ENCODE measurements around the gene APOL6. TPM values are rescaled to one million over a fixed set of nuclear protein-coding genes. Genes with fewer than 3 reads are reported as not detected.
A peak's percentile ranks its signal among the peaks of the same experiment; 100 is the strongest.

APOL6 gene
- total RNA-seq, 1 donor from 2014 or later = 6.4 TPM

DNA sequence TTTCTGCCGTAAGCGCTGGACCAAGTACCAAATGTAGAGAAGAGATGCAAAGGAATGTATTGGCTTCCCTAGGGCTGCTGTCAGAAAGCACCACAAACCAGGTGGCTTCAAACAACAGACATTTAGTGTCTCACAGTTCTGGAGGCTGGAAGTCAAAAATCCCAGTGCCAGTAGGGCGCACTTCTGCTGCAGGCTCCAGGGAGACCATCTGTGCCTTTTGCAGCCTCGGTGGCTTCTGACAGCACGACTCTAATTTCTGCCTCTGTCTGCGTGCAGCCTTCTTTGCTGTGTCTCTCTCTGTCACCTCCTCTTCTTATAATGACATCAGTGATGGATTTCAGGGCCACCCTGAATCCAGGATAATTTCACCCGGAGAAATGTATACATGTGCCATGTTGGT lies 2.8 kb downstream of the APOL6 start:
- H3K27me3 ChIP-seq = no peaks in the 10 kb centered on the region
- peak in 1 of 2 donors; percentile 19 for DNase-seq (ENCODE audit: low spot score in 2 of 2)
- intact Hi-C loops (cut with DNase I) = no loop called here
- H3K9me3 ChIP-seq = peaks cover 0 to 3% of the 10 kb centered on the region in 2 donors
- no peaks in the 10 kb centered on the region for H3K36me3 ChIP-seq
- TF ChIP-seq, protein P1, sequence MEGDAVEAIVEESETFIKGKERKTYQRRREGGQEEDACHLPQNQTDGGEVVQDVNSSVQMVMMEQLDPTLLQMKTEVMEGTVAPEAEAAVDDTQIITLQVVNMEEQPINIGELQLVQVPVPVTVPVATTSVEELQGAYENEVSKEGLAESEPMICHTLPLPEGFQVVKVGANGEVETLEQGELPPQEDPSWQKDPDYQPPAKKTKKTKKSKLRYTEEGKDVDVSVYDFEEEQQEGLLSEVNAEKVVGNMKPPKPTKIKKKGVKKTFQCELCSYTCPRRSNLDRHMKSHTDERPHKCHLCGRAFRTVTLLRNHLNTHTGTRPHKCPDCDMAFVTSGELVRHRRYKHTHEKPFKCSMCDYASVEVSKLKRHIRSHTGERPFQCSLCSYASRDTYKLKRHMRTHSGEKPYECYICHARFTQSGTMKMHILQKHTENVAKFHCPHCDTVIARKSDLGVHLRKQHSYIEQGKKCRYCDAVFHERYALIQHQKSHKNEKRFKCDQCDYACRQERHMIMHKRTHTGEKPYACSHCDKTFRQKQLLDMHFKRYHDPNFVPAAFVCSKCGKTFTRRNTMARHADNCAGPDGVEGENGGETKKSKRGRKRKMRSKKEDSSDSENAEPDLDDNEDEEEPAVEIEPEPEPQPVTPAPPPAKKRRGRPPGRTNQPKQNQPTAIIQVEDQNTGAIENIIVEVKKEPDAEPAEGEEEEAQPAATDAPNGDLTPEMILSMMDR (IDR thresholded peaks at IDR 0.05) = no peak
- no peak overlapping the region for H3K27ac ChIP-seq
- no peak overlapping the region for H3K4me3 ChIP-seq
- peaks cover 4 to 5% of the 10 kb centered on the region in 2 donors for H3K4me1 ChIP-seq

DNA sequence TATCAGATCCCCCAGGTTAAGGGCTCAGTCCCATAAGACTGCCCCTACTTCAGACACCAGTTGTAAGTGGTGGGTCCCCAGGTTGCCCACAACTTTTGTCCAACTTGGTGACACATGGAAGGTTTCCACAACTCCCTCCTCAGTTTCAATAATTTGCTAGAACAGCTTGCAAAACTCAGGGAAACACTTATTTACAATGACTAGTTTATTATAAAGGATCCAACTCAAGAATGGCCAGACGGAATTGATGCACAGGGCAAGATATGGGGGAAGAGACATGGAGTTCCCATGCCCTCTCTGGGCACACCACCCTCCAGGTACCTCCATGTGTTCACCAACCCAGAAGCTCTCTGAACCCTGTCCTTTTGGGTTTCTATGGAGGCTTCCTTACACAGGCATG lies 5.6 kb downstream of the APOL6 start:
- TF ChIP-seq, protein P1 (IDR thresholded peaks at IDR 0.05) = no peak
- no peak for DNase-seq (ENCODE audit: low spot score in 2 of 2)
- Histone ChIP-seq H3K36me3 (peaks cover 10 to 13% of the 10 kb centered on the region in 2 donors), H3K27me3 (no peaks in the 10 kb centered on the region), H3K4me1 (peaks cover 0 to 3% of the 10 kb centered on the region in 2 donors), H3K4me3 (no peak overlapping the region), H3K27ac (no peak overlapping the region), H3K9me3 (peaks cover 0 to 3% of the 10 kb centered on the region in 2 donors)
- intact Hi-C loops (cut with DNase I) = no loop called here

DNA sequence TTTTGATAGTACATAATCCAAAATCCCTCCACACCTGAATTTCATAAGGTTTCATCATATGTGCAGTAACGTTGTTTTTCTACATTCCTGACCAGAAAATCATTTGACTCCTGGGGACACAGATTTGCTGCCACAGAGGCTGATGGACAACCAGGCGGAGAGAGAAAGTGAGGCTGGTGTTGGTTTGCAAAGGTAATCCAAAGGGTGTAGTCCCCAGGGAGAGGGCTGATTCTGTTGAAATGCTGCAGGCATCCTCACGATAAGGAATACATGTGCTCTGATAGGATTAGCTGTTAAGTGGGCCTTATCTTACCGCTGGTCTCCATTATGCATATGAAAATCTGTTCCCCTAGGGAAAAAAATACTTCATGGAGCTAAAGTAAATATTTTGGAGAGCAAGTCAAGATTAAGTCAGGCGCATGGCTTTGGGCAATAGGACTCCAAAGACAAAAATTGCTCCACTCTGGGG lies 8.1 kb downstream of the APOL6 start:
- Histone ChIP-seq H3K9me3 (no peaks in the 10 kb centered on the region), H3K4me1 (no peaks in the 10 kb centered on the region), H3K36me3 (peaks cover 20% of the 10 kb centered on the region in 2 donors), H3K27me3 (no peaks in the 10 kb centered on the region), H3K4me3 (no peak overlapping the region), H3K27ac (no peak overlapping the region)
- no peak for DNase-seq (ENCODE audit: low spot score in 2 of 2)
- intact Hi-C loops (cut with DNase I) = no loop called here
- TF ChIP-seq, protein P1 (IDR thresholded peaks at IDR 0.05) = no peak

DNA sequence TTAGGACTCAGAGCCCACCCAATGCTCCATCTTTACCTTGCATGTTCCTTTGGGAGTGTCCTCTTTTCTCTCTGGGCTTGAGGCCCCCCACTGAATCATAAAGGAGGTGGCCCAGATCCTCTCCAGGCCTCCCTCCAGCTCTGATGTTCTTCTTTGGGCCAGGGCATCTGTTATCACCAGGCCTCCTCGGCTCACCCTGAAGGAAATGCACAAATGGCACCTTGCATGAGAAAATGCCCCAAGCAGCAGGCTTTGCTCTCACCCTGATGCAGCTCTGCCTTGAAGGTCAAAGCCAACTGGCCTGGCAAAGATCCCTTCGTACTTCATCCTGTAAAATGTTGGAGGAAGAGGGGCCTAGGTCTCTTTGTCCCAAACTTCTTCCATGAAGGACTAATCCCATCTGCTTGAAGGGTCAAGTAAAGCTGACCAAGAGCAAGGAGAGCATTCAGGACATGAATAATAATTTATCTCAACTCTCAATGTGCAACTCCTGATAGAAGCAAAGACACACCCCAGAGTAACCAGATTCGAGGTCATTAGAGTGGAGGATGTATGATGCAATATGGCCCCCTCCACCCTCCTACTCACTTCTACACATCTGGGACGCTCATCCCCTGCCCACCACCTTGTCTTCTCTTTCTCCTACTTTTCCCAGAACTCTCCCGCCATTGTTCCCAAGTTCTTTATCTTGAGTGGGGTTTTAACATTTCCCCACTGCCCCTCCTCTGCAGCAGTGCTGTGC lies 9.5 kb downstream of the APOL6 start:
- peaks cover 20% of the 10 kb centered on the region in 2 donors for H3K36me3 ChIP-seq
- intact Hi-C loops (cut with DNase I) = no loop called here
- no peaks in the 10 kb centered on the region for H3K27me3 ChIP-seq
- peaks cover 4 to 5% of the 10 kb centered on the region in 2 donors for H3K4me1 ChIP-seq
- no peak overlapping the region for H3K27ac ChIP-seq
- no peaks in the 10 kb centered on the region for H3K9me3 ChIP-seq
- no peak for DNase-seq (ENCODE audit: low spot score in 2 of 2)
- H3K4me3 ChIP-seq = no peak overlapping the region
- TF ChIP-seq, protein P1 (IDR thresholded peaks at IDR 0.05) = no peak

DNA sequence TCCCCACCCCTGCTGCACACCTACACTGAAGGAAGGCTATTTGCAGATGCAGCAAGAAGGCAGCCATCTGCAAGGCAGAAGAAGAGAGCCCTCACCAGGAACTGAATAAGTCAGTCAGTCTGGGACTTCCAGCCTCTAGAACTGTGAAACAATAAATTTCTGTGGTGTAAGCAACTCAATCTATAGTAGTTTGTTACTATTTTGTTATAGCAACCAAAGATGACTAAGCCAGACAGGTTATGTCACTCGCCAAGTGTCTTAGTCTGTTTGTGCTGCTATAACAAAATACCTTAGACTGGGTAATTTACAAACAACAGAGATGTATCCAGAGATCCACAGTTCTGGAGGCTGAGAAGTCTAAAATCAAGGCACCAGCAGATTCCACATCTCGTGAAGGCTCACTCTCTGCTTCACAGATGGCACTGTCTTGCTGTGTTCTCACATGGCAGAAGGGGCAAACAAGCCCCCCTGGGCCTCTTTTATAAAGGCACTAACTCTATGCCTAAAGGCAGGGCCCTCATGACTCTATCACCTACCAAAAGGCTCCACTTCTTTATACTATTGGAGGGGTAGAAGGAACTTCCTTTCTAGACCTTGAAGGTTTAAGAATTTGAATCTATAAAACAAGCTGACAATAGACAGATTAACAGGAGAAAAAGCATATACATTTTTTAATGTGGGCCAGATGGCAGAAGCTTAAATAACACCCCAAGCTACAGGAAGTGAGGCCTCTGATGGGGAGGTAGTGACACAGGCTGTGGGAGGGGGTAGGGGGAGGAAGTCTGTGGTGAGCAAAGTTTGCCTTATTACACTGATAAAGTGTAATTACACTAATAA lies 12.3 kb downstream of the APOL6 start:
- TF ChIP-seq, protein P1 (IDR thresholded peaks at IDR 0.05) = no peak
- Histone ChIP-seq H3K36me3 (peaks cover 20% of the 10 kb centered on the region in 2 donors), H3K4me1 (peaks cover 5 to 7% of the 10 kb centered on the region in 2 donors), H3K4me3 (no peak overlapping the region), H3K27ac (peak overlapping the region in 1 of 2 donors; percentile 32), H3K9me3 (no peaks in the 10 kb centered on the region), H3K27me3 (no peaks in the 10 kb centered on the region)
- no peak for DNase-seq (ENCODE audit: low spot score in 2 of 2)
- intact Hi-C loops (cut with DNase I) = no loop called here

All from ascending aorta (tissue), 2 donors.